Epithelial cell of proximal tubule (primary cell): Measurements from ENCODE around the gene ARHGEF4. TPM values are rescaled to one million over a fixed set of nuclear protein-coding genes. Genes with fewer than 3 reads are reported as not detected.

Experiments used
- DNase-seq: peaks from one replicate; pipeline ENCODE4 v3.0.0-alpha.2; 2011; ENCODE audit warnings: low read depth
- H3K4me3 ChIP-seq: 2 replicates; pipeline ENCODE4 v1.5.1; 2011; ENCODE audit warnings: low read depth, mild to moderate bottlenecking, low read length
- CTCF ChIP-seq: conservative IDR thresholded peaks from 2 replicates; pipeline ENCODE4 v1.5.1; 2012; ENCODE audit warnings: low read depth, mild to moderate bottlenecking, low read length
- total RNA-seq: library from RNA; depleted of rRNA; stranded (reverse); fragments of >200 nt; gene quantifications from 2 replicates; pipeline ENCODE4 v1.2.3, GENCODE V29; 2015

Gene ARHGEF4
- total RNA-seq, 1 donor from 2014 or later: 2.1 TPM

- no peak overlapping the region for H3K4me3 ChIP-seq
- no peak for DNase-seq
- TF ChIP-seq CTCF: no peak
These were observed 37.8 kb downstream of the ARHGEF4 start for GRCh38 chr2:130874512-130874911.

- no peak for DNase-seq
- TF ChIP-seq CTCF: no peak
- H3K4me3 ChIP-seq: no peak overlapping the region
These were observed 39.2 kb downstream of the ARHGEF4 start for GRCh38 chr2:130875935-130876334.

GRCh38 chr2:130877258-130877657 lies 40.5 kb downstream of the ARHGEF4 start:
- no peak overlapping the region for H3K4me3 ChIP-seq
- no peak for DNase-seq
- no peak for TF ChIP-seq CTCF

GRCh38 chr2:130878316-130878715 lies 41.6 kb downstream of the ARHGEF4 start:
- TF ChIP-seq CTCF: no peak
- no peak overlapping the region for H3K4me3 ChIP-seq
- DNase-seq: no peak

- no peak for DNase-seq
- no peak overlapping the region for H3K4me3 ChIP-seq
- no peak for TF ChIP-seq CTCF
These were observed 42.2 kb downstream of the ARHGEF4 start for GRCh38 chr2:130878933-130879332.

- no peak overlapping the region for H3K4me3 ChIP-seq
- DNase-seq: no peak
- no peak for TF ChIP-seq CTCF
These were observed 45.5 kb downstream of the ARHGEF4 start for GRCh38 chr2:130882111-130882690.

- DNase-seq: no peak
- TF ChIP-seq CTCF: no peak
- no peak overlapping the region for H3K4me3 ChIP-seq
These were observed 46.3 kb downstream of the ARHGEF4 start for GRCh38 chr2:130882991-130883390.
